HepG2 (cell line): ENCODE results near the gene TTPAL. TPM values are rescaled to one million over a fixed set of nuclear protein-coding genes. Genes with fewer than 3 reads are reported as not detected.

Source experiments
- CENPX ChIP-seq: sonication (generic); formaldehyde crosslinking; IDR thresholded peaks from 2 replicates; pipeline ENCODE4 v1.9.0; 2021; ENCODE audit warnings: mild to moderate bottlenecking, missing genetic modification reagents, moderate library complexity
- HES4 ChIP-seq: sonication (generic); formaldehyde crosslinking; IDR thresholded peaks from 2 replicates; pipeline ENCODE4 v1.9.0; 2021; ENCODE audit warnings: mild to moderate bottlenecking, missing genetic modification reagents, borderline replicate concordance
- HOXA5 ChIP-seq: sonication (generic); formaldehyde crosslinking; IDR thresholded peaks from 2 replicates; pipeline ENCODE4 v1.4.0; 2020; ENCODE audit warnings: missing genetic modification reagents
- PAWR ChIP-seq: sonication (generic); formaldehyde crosslinking; IDR thresholded peaks from 2 replicates; pipeline ENCODE4 v1.4.0; 2020; ENCODE audit warnings: missing genetic modification reagents, mild to moderate bottlenecking, borderline replicate concordance
- ZNF382 ChIP-seq: sonication (generic); formaldehyde crosslinking; IDR thresholded peaks from 2 replicates; pipeline ENCODE4 v1.5.0; 2020; ENCODE audit warnings: missing genetic modification reagents, mild to moderate bottlenecking, borderline replicate concordance
- ZNF543 ChIP-seq: sonication (generic); formaldehyde crosslinking; IDR thresholded peaks from 2 replicates; pipeline ENCODE4 v1.4.0; 2020; ENCODE audit warnings: mild to moderate bottlenecking, missing genetic modification reagents
- ZNF569 ChIP-seq: sonication (generic); formaldehyde crosslinking; IDR thresholded peaks from 2 replicates; pipeline ENCODE4 v1.5.0; 2020; ENCODE audit warnings: mild to moderate bottlenecking, missing genetic modification reagents, moderate library complexity, borderline replicate concordance
- ZNF614 ChIP-seq: IDR thresholded peaks from 2 replicates; pipeline ENCODE4 v1.6.1; 2018; ENCODE audit warnings: missing biosample characterization, missing genetic modification reagents, inconsistent platforms, borderline replicate concordance
- ZNF761 ChIP-seq: sonication (generic); formaldehyde crosslinking; conservative IDR thresholded peaks from 2 replicates; pipeline ENCODE4 v1.4.0; 2020; ENCODE audit warnings: mild to moderate bottlenecking, missing genetic modification reagents
- polyA plus RNA-seq, 8 experiments: library from polyadenylated mRNA; depleted of rRNA in 3 of 8; stranded (reverse) in 7 of 8; unstranded in 1 of 8; fragments of >200 nt; fragmentation: Illumina TruSeq in 4 of 8; extraction: Trizol in 4 of 8; gene quantifications; 2 replicates each; pipeline versions ENCODE4 v1.2.1 to v1.2.3, GENCODE V29; 2011 to 2016; ENCODE audit warnings: low read depth in 4 of 8, missing spikeins in 1 of 8, mixed read lengths in 1 of 8; ENCODE audit not compliant: insufficient read depth in 1 of 8
- total RNA-seq, 5 experiments: library from RNA; depleted of rRNA; stranded (reverse); fragments of >200 nt; fragmentation: Illumina TruSeq; extraction: Trizol; gene quantifications; 2 replicates each; pipeline ENCODE4 v1.2.3, GENCODE V29; 2016; ENCODE audit warnings: low read depth in 1 of 5
- TF ChIP-seq, protein P1 (sequence below): sonication (generic); formaldehyde crosslinking; IDR thresholded peaks from 2 replicates; pipeline ENCODE4 v1.5.1; 2020; ENCODE audit warnings: mild to moderate bottlenecking, missing genetic modification reagents, borderline replicate concordance
- TF ChIP-seq, protein P2 (sequence below): sonication (generic); formaldehyde crosslinking; IDR thresholded peaks from 2 replicates; pipeline ENCODE4 v1.5.0; 2020; ENCODE audit warnings: mild to moderate bottlenecking, missing genetic modification reagents
- TF ChIP-seq, protein P3 (sequence below): sonication (generic); formaldehyde crosslinking; IDR thresholded peaks from 2 replicates; pipeline ENCODE4 v1.4.0; 2020; ENCODE audit warnings: low read depth, missing genetic modification reagents
- TF ChIP-seq, protein P4 (sequence below): IDR thresholded peaks from 2 replicates; pipeline ENCODE4 v1.6.1; 2018; ENCODE audit warnings: missing genetic modification reagents

Gene TTPAL
- total and polyA plus RNA-seq, 2 of the 13 experiments (the other 11 are each of a cell fraction or from before 2014, with no cell fraction given): 4.3 to 18.8 TPM

DNA sequence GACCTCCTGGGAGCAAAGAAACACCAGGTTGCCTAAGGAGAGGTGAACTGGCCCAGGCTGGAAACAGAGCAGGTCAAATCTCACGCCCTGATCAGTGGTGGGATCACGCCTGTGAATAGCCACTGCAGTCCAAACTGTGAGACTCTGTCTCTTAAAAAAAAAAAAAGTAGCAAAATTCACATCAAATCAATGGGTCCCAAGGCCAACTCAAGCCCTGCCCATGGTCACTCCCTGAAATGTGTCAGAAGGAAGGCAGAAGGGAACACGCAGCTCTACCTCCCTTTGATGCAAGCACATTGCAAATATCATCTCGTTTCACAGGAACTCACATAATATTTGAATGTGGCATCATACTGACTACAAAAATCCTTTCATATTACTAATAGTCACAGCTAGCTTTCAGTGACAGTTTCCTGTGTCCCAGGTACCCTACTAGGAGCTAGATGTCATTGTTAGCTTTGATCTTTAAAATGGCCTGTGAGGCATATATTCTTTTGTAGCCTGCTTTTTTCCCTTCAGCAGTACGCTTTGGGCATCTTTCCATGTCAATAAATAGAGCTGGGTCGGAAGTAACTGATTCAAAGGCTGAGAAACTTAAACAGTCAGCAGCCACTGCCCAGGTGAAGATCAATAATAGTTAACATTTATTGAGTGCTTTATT is 14.4 kb upstream of the TTPAL start (continued):
- TF ChIP-seq, protein P1, sequence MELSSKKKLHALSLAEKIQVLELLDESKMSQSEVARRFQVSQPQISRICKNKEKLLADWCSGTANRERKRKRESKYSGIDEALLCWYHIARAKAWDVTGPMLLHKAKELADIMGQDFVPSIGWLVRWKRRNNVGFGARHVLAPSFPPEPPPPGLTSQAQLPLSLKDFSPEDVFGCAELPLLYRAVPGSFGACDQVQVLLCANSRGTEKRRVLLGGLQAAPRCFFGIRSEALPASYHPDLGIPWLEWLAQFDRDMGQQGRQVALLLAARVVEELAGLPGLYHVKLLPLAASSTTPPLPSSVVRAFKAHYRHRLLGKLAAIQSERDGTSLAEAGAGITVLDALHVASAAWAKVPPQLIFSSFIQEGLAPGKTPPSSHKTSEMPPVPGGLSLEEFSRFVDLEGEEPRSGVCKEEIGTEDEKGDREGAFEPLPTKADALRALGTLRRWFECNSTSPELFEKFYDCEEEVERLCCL (CRISPR knock-in tag): no peak
- TF ChIP-seq ZNF569 (CRISPR knock-in tag): no peak
- no peak for TF ChIP-seq HOXA5 (CRISPR knock-in tag)
- TF ChIP-seq HES4: no peak
- no peak for TF ChIP-seq ZNF382 (CRISPR knock-in tag)
- TF ChIP-seq, protein P2, sequence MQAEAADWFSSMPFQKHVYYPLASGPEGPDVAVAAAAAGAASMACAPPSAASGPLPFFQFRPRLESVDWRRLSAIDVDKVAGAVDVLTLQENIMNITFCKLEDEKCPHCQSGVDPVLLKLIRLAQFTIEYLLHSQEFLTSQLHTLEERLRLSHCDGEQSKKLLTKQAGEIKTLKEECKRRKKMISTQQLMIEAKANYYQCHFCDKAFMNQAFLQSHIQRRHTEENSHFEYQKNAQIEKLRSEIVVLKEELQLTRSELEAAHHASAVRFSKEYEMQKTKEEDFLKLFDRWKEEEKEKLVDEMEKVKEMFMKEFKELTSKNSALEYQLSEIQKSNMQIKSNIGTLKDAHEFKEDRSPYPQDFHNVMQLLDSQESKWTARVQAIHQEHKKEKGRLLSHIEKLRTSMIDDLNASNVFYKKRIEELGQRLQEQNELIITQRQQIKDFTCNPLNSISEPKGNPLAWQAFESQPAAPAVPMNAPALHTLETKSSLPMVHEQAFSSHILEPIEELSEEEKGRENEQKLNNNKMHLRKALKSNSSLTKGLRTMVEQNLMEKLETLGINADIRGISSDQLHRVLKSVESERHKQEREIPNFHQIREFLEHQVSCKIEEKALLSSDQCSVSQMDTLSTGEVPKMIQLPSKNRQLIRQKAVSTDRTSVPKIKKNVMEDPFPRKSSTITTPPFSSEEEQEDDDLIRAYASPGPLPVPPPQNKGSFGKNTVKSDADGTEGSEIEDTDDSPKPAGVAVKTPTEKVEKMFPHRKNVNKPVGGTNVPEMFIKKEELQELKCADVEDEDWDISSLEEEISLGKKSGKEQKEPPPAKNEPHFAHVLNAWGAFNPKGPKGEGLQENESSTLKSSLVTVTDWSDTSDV (CRISPR knock-in tag): no peak
- TF ChIP-seq, protein P3, sequence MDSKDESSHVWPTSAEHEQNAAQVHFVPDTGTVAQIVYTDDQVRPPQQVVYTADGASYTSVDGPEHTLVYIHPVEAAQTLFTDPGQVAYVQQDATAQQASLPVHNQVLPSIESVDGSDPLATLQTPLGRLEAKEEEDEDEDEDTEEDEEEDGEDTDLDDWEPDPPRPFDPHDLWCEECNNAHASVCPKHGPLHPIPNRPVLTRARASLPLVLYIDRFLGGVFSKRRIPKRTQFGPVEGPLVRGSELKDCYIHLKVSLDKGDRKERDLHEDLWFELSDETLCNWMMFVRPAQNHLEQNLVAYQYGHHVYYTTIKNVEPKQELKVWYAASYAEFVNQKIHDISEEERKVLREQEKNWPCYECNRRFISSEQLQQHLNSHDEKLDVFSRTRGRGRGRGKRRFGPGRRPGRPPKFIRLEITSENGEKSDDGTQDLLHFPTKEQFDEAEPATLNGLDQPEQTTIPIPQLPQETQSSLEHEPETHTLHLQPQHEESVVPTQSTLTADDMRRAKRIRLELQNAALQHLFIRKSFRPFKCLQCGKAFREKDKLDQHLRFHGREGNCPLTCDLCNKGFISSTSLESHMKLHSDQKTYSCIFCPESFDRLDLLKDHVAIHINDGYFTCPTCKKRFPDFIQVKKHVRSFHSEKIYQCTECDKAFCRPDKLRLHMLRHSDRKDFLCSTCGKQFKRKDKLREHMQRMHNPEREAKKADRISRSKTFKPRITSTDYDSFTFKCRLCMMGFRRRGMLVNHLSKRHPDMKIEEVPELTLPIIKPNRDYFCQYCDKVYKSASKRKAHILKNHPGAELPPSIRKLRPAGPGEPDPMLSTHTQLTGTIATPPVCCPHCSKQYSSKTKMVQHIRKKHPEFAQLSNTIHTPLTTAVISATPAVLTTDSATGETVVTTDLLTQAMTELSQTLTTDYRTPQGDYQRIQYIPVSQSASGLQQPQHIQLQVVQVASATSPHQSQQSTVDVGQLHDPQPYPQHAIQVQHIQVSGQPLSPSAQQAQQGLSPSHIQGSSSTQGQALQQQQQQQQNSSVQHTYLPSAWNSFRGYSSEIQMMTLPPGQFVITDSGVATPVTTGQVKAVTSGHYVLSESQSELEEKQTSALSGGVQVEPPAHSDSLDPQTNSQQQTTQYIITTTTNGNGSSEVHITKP (CRISPR knock-in tag): no peak
- no peak for TF ChIP-seq PAWR (CRISPR knock-in tag)
- TF ChIP-seq ZNF614: 0 out of 2 replicates have a peak, but pooled peaks have one; percentile 21
- no peak for TF ChIP-seq ZNF761 (CRISPR knock-in tag)
- TF ChIP-seq ZNF543: no peak
- TF ChIP-seq, protein P4, sequence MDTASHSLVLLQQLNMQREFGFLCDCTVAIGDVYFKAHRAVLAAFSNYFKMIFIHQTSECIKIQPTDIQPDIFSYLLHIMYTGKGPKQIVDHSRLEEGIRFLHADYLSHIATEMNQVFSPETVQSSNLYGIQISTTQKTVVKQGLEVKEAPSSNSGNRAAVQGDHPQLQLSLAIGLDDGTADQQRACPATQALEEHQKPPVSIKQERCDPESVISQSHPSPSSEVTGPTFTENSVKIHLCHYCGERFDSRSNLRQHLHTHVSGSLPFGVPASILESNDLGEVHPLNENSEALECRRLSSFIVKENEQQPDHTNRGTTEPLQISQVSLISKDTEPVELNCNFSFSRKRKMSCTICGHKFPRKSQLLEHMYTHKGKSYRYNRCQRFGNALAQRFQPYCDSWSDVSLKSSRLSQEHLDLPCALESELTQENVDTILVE (CRISPR knock-in tag): peak; percentile 28; the same call in 1 of the 2 replicates
- no peak for TF ChIP-seq CENPX
